GM21619 (cell line): Measurements from ENCODE around the gene IFRD2.
"Not testable (repeated sequence)": the region's sequence is repeated elsewhere in the genome, so short reads cannot be mapped to it uniquely, and the experiment has no call there.

Source experiments
- ATAC-seq: cut with Tn5 transposase; IDR thresholded peaks from one replicate; pipeline ENCODE4 v1.9.1; 2021; ENCODE audit not compliant: unreplicated experiment

Gene IFRD2

GRCh38 chr3:50286322-50287227, 5.7 kb downstream of the IFRD2 start:
- no peak for ATAC-seq

GRCh38 chr3:50284121-50284520, 8.1 kb downstream of the IFRD2 start:
- not testable (repeated sequence) for ATAC-seq

GRCh38 chr3:50279255-50280016, 12.8 kb downstream of the IFRD2 start:
- no peak for ATAC-seq

GRCh38 chr3:50278880-50279224, 13.4 kb downstream of the IFRD2 start, which contains the start of gene LSMEM2:
Gene LSMEM2, plus strand, starts transcription at chr3:50279087. Its CDS starts 27 bp downstream, at chr3:50279114.
- ATAC-seq, result no peak

GRCh38 chr3:50278123-50278879, 13.9 kb downstream of the IFRD2 start:
- no peak for ATAC-seq

- no peak for ATAC-seq
Observed at GRCh38 chr3:50276762-50277101, 15.5 kb downstream of the IFRD2 start.

- no peak for ATAC-seq
Observed at GRCh38 chr3:50275996-50276761, 16.1 kb downstream of the IFRD2 start.

GRCh38 chr3:50275141-50275995, 16.9 kb downstream of the IFRD2 start:
- no peak for ATAC-seq

GRCh38 chr3:50274371-50275104, 17.7 kb downstream of the IFRD2 start:
- no peak for ATAC-seq

- ATAC-seq, result no peak
Observed at GRCh38 chr3:50273689-50274065, 18.6 kb downstream of the IFRD2 start.

- ATAC-seq, result peak; percentile 77
Observed at GRCh38 chr3:50272911-50273688, 19.1 kb downstream of the IFRD2 start.

GRCh38 chr3:50272538-50272910, 19.7 kb downstream of the IFRD2 start:
- not testable (repeated sequence) for ATAC-seq

- ATAC-seq, result no peak
Observed at GRCh38 chr3:50271314-50271936, 20.8 kb downstream of the IFRD2 start.

GRCh38 chr3:50270422-50271224, 21.6 kb downstream of the IFRD2 start:
- ATAC-seq, result no peak

GRCh38 chr3:50269977-50270413, 22.2 kb downstream of the IFRD2 start:
- no peak for ATAC-seq

GRCh38 chr3:50269460-50269859, 22.8 kb downstream of the IFRD2 start:
- no peak for ATAC-seq
